Raji (cell line): ENCODE data around the gene PCCA.

Experiments used
- POLR2A ChIP-seq: IDR thresholded peaks from 2 replicates; pipeline ENCODE4 v1.6.1; 2011; ENCODE audit warnings: low read depth, low read length, control low read depth; ENCODE audit not compliant: insufficient read depth

PCCA gene

DNA sequence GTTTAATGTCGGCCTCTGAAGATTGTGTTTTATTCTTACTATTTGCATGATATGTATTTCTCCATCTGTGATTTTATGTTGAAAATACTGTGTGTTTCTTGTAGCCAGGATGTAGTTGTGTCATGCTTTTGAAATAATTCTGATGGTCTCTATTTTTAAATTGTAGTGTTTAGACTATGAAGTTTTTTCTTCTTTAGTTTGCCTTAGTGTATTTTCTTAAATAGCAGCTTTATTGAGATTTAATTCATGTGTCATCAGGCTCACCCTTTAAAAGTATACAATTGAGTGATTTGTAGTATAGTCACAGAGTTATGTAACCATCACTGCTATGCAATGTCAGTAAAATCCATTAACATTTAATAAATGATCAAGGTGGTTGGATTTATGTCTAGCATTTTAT lies 74.5 kb downstream of the PCCA start:
- no peak for TF ChIP-seq POLR2A

DNA sequence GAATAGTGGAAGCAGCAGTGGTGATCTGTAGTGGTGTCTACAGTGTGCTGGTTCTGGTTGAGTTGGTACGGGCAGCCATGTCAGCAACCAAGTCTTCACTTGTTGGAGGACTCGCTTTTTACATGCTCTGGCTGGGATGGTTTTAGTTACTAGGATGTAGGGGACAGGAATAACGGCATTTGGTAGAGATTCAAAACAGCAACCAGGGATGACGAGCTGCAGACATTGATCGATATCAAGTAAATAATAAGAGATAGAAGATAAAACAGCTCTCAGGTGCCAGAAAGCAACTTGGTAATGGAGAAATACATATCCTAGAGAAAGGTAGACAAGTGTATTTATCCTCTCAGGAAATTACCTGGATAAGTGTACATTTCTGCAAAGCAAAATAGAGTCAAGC lies 84.3 kb downstream of the PCCA start:
- no peak for TF ChIP-seq POLR2A

DNA sequence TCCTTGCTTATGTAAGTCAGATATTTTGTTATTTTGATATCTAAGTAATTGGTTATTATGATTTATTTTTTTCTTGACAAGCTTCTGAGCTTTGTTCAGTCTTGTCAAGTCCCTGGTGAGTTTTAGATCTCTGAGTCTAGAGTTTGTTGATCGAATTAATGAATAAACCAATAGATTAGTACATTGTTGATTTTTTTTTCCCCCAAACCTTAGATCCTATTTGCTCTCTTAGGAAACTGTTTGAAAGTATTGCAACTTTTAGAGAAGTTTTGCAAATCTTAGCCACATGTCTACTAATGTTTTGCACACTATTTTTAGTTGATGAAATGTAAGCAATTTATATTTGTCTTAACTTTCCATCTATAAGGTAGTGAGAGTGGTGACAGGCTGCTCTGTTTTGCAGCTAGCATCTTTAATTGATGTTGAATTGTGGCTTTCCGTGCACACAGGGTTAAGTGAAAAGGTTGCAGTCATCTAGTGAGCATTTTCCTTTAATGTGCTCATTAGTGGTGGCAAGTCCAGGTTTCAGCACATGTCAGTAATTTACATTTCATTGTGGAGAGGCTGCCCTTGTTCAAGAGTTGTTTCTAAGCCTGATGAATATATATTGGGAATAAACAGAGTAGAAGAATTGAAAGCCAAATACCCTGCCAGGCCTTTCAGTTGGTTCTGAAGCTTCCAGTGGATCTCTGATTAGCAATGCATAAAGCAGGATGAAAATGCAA lies 86.3 kb downstream of the PCCA start:
- TF ChIP-seq POLR2A: no peak

DNA sequence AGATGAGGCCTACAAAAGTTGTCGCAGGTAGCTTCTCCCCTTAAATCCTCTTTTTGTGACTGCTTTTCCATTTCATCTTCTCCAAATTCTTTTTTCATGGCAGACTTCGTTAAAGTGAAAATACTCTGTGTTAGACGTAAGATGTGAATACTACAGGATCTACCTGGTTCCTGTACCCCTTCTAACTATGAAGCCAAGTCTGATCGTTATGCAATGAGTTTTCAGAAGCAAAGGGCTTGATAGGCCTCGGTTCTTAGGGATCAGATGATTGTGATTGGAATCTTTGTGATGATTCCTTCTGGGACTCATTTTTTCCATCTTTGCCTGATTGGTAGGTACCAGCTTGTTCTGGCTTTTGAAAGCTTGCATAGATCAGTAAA lies 86.9 kb downstream of the PCCA start:
- no peak for TF ChIP-seq POLR2A

DNA sequence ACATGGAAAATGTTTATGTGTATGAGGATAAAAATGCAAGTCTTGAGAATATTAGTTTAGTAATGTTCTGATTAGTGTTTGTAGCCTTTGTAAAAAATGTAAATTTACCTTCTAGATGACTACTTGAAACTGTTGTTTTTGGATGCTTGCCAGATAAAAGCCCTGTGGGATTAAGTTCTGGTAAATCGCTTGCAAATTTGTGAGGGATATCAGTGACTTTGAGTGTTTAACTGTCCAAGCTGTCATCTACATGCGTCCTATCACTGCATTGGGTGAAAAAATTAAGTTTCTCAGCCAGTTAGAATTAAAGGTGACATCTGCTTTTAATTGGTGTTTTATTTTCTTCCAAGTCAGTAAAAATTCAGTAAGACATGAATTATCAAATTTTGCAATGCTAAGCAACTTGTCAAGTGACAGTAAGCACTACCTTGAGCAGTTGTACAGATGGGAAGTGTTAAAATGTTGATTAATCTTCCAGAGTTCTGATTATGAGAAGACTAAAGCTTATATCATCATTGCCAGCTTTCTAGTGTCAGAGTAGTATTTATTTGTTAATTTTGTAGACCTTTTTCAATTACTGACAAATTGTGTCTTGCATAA lies 88.0 kb downstream of the PCCA start:
- no peak for TF ChIP-seq POLR2A

DNA sequence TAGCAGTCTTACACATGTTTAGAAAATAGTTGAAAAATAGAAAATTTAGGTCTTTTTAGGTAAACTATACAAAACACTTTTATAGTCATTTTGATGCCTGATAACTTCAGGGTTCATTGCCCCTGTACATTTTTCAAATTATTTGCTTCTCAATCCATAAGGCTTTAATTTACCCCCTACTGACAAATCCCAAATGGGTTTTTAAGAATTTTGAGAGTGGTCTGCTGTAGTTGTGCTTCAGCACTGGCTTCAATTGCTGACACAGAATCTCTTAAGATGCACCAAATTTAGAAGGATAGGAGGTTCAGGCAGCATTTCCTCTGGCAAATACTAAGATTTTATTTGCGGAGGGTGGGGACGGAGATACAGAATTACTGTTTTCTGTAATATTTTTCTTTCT lies 89.4 kb downstream of the PCCA start:
- TF ChIP-seq POLR2A: no peak

DNA sequence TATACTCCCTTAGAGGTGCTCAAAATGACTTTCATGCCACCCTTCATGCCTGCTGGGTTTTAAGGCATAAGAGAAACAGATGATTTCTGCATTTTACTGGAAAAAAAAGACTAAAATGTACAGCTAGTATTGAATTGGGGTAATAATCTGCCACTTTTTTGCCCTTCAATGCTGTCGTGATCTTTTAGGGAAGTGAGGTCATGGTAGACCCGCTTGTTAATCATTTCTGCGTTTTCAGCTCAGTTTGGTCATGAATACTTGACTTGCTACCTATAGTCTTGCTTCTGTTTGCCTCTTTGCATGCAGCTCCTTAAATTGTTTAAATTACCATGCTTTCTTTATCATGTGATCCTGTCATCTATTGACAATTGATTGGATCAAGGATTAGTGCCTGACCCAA lies 90.4 kb downstream of the PCCA start:
- TF ChIP-seq POLR2A: no peak

DNA sequence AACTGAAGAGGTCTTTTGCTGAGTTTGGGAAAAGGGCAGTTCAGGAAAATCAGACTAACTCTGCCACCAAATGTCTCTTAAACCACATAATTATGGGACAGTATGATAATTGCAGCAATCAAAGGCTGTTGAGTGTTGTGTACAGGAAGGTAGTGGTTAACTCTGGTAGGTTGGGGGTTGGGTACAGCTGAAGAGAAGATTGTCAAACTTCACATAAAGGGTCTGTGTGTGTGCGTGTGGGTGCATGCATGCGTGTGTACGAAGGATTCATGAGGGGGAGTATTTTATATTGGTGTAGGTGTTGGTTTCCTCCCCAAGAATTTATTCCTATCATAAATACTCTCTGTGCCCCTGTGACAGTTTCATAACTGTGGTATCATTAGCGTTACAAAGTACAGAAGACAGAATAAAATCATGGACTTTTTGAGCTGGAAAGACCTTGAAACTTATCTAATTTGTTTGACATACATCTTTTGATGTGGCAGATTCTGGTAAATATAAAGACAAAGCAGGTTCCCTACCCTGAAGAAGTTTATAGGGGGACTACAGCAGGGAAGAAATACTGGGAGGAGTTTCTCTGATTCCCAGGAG lies 94.1 kb downstream of the PCCA start:
- TF ChIP-seq POLR2A: no peak

DNA sequence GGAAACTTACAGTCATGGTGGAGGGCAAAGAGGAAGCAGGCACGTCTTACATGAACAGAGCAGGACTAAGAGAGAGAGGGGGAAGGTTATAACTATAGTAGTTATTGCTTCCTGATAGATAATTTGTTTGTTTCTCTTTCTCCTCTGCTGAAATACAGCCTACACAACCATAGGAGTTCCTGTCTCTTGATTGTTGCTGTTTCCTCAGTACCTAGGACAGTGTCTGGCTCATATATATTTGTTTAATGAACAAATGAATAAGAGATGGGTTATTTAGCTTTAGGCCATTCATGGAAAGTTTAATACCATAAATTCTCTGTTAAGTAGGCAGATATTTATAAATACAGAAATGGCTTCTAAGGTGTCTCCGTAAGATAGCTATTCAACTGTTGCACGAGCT lies 95.2 kb downstream of the PCCA start:
- TF ChIP-seq POLR2A: no peak

DNA sequence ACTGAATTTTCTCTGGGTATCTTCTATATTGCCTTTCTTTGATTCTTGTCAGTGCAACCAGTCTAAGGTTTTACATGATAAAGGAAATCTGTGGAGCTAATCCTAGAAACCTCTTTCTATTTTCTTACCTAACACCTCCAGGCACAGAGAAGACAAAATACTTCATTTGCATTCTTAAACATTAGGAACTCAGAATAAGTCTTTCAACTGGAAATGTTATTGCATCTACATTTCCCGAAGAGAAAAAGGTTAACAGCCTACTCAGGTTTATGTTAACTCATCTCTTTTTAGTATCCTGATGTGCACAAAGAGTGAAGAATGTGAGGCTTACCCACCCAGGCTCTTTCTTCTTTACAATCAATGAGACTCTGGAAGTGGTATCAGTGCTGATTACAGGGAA lies 106.7 kb downstream of the PCCA start:
- no peak for TF ChIP-seq POLR2A

DNA sequence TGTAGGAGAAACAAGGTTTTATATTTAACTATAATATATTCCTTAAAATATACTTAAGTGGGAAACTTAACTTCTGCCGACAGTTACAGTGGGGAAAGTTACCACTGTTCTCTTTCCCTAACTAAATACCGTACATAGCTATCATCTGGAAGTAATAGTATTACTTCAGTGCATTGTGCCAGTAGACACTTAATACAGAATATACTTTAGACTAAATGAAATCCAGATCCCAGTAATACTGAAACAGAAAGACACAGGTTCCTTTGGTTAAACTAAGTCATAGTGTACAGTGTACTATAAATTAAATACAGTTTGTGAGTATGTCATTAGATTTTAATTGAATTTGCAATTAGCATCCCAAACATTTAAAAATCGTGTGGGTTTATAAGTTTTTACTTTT lies 107.5 kb downstream of the PCCA start:
- no peak for TF ChIP-seq POLR2A

DNA sequence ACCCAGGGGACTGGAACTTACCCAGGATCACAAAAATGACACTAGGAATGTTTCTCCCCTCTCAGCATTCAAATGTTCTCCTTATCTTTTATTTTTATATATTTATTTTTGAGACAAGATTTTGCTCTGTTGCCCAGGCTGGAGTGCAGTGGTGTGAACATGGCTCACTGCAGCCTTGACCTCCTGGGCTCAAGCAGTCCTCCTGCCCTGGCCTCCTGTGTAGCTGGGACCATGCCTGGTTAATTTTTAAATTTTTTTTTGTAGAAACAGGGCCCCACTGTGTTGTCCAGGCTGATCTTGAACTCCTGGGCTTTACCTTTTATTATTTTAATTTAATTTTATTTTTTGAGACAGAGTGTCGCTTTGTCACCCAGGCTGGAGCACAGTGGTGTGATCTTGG lies 108.2 kb downstream of the PCCA start:
- no peak for TF ChIP-seq POLR2A

DNA sequence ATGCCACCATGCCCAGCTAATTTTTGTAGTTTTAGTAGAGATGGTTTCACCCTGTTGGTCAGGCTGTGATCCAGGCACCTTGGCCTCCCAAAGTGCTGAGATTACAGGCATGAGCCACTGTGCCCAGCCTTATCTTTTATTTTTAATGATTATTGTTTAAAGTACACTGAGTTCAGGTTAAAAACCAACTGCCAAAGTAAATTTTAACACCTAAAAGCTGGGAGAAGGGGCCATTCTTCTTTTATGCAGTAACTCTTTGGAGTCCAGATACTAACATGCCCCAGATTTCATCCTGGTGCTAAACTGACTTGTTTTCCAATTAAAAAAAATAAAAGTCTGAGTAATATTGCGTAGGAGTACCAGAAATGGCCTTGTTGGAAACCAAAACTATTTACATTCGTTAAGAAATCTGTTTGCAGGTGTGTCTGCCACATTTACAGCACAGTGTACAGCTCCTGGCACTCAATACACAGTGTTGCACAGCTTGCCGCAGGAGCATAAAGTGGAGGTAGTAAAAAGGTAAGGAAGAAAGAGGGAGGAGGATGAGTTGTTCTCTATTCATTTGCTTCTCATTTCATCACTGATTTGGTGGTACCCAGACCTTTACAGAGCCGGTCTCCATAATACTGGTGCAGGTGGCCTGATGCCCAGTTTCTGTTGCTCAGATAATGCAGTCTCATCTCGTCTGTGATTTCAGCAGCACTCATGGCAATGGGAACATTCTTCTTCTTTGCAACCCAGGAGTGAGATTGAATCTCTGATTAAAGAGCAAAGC lies 108.9 kb downstream of the PCCA start:
- TF ChIP-seq POLR2A: no peak

DNA sequence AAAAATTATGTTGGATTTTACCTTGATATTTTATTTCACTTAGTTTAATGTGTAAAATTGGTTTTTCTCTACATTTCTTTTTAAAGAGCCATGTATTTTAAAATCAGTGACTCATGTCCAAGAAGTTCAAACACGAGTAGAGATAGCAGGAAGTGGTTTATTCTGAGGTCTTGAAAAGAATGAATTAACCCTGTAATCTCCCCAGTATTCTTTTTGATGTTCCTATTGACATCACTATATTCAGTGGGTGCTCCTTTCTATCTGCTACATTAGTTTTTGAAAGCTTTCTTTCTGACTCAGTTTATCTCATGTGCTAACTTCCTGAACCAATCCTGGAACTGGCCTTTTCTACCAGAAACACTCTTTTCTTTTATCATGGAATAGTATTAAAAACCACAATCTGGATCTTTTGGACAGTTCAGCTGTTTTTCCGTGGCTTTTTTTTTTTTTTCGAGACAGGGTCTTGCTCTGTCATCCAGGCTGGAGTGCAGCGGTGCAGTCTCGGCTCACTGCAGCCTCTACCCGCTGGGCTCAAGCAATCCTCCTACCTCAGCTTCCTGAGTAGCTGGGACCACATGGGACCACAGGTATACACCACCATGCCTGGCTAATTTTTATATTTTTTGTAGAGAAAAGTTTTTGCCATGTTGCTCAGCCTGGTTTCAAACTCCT lies 114.9 kb downstream of the PCCA start:
- TF ChIP-seq POLR2A: no peak

DNA sequence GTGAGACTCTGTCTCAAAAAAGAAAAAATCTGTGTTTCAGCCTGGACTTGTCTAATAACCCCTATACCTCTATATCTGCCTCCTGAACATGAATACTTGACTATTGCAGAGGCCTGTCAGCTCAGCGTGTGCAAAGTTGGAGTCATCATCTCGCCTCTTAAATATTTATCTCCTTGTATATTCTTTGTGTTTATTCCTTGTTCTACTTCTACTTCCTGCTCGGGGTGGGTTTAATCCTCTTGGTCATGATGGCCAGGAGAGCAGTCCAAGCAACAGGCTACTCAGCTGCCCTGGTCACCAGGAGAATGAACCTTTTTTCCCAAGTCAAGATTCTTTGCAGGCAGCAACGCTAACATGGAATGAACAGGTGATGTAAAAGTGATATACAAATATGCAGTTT lies 119.1 kb downstream of the PCCA start:
- TF ChIP-seq POLR2A: no peak
